Right kidney (tissue), 1 donor: ENCODE measurements around the gene BRINP2.

Experiments
- DNase-seq: peaks from one replicate; pipeline ENCODE4 v3.0.0-alpha.2; 2016

BRINP2 gene

DNA sequence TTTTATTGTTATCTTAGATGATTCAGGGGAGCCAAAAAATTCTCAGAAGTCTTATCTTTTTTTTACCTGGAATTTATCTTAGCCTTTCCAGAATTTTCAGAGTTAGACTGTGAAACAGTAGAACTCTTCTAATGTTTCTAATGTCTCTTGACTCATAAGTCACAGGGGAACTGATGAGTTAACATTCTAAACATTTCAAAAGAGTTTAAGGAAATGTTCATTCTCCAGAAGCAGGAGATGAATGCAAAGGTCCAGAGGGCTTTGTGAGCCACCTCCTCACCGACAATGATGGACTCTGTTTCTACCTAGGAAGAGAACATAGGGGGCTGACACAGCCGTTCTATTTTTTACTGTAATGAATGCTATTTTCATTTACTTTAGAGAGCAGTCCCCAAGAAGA, 157.5 kb downstream of the BRINP2 start:
- no peak for DNase-seq

GRCh38 chr1:177329871-177330270, 159.1 kb downstream of the BRINP2 start:
- no peak for DNase-seq
